Fibroblast of the conjunctiva (primary cell): ENCODE data around the gene PARVA.

ENCODE experiments used
- DNase-seq: peaks from one replicate; pipeline ENCODE4 v3.0.0-alpha.2; 2010; ENCODE audit warnings: low read depth

PARVA gene

DNA sequence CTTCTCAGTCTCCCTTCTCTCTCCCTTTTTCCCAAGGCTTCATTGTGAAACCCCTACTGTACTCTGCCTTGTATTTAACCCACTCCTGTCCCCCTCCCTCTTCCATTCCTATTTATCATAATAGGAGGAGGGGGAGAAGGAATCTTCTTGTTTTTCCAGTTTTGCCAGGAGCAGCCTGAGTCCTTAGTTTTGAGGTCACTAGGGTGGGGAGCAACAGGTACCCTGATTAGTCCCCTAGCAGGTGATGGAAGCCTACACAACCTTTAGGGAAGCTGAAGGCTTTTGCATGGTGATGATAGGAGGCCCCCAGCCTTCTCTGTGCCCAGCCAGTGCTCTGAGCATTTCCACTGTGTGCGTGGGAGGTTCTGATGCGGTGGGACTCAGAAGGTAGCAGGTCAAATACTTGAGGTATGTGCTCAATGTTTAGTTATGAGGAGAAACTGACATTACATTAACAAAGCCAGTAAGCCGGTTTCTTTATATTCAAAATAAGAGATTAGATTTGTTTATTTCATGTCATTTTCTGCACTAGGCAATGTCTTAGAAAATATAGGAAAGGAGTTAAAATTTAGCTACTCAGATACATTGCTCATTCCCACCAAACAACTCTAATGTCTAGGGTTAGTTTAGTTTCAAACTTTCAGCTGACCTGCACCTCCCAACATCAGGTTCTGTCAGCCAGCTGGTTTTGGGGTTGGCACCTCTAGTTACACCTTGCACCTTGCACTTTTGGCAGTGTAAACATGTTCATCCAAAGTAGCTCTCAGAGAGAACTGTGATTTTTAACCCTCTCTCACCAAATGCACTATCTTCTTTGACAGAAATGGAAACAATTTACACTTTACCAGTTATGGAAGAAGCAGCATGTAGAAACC, 26.0 kb downstream of the PARVA start:
- DNase-seq: no peak

DNA sequence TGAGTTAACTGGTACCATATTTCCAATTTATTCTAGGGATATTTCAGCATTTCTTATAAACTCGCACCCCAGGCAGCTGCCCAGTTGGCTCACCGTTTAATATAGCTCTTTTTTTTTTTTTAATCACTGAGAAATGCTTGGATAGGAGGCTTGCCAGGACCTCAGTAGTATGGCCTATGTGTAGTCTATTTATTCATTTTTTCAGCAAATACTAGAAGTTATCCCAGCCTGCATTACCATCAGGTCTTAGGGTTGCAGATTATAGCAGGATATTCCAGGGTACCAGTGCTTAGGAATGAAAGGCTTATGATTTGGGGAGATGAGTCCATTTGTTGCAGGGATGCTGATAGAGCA, 26.6 kb downstream of the PARVA start:
- no peak for DNase-seq

GRCh38 chr11:12404436-12404835, 27.1 kb downstream of the PARVA start:
- no peak for DNase-seq

DNA sequence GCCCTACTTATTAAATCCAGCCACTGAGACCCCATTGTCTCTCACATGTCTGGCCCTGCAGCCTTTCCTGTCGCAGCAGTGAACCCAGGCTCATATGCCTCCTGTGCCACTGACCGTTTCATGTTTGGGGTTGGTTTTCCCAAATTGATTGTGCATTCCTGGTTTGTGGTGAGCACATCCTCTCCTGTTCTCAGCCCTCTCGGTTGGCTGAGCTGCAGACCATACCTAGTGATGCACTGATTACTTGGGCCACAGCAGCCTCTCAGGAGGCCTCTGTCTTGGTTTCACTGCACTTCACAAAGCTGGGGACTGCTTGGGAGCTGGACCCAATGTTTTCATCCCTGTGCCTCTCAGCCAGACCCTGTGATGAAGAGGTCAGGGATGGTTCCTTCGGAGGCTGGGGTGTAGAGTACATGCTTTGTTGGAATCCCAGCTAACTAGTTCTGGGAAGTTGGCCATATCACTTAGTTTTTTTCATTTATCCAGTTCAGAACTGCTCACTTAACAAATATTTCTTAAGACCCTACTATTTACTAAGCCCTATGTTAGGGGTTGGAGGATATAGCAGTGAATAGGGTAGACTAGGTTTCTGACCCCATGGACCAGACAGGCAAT, 30.9 kb downstream of the PARVA start:
- DNase-seq: no peak

DNA sequence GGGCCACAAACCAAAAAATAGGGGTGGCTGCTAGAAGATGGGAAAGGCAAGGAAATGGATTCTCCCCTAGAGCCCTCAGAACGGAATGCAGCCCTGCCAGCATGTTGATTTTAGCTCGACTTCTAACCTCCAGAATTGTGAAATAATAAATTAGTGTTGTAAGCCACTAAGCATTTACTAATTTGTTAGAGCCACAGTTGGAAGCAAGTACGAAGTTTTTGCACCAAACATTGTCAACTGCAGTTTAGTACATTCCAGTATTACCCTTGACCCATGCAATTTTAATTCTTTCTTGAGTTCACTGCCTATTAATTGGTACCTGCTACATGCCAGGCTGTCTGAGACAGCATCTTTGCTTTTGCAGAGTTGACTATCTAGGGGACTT, 32.2 kb downstream of the PARVA start:
- DNase-seq: no peak

DNA sequence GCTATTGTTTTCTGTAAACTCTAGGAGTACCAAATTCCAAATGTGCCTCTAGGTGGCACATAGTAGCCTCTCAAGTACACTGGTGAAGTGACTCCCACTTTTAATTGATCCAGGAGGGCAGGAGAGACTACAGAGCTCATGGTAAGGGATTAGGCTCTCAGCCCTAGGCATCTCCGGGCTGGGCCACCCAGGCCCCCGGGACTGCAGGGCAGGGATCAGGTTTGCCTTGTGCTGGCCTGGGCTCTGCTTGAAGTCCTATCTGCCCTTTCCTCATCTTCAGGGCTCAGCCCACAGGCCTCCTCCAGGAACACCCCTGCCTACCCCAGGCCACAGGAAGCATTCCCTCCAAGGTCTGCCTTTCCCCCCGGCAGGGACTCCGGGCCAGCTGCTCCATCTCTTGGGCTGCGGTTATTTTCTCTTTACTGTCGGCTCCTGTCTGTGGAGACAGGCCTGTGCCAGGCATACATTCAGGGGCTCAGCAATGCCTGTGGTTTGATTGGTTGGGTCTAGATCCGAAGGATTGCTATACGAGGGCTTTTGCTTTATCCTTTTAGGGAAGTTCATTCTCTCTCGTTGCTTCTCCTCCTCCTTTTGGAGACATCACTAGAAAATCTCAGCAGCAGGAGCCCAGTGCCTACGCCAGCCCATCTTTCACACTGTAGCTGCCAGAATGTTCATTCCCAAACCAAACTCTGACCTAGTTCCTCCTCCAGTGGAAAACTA, 32.8 kb downstream of the PARVA start:
- no peak for DNase-seq

GRCh38 chr11:12411393-12411792, 34.0 kb downstream of the PARVA start:
- DNase-seq: no peak

DNA sequence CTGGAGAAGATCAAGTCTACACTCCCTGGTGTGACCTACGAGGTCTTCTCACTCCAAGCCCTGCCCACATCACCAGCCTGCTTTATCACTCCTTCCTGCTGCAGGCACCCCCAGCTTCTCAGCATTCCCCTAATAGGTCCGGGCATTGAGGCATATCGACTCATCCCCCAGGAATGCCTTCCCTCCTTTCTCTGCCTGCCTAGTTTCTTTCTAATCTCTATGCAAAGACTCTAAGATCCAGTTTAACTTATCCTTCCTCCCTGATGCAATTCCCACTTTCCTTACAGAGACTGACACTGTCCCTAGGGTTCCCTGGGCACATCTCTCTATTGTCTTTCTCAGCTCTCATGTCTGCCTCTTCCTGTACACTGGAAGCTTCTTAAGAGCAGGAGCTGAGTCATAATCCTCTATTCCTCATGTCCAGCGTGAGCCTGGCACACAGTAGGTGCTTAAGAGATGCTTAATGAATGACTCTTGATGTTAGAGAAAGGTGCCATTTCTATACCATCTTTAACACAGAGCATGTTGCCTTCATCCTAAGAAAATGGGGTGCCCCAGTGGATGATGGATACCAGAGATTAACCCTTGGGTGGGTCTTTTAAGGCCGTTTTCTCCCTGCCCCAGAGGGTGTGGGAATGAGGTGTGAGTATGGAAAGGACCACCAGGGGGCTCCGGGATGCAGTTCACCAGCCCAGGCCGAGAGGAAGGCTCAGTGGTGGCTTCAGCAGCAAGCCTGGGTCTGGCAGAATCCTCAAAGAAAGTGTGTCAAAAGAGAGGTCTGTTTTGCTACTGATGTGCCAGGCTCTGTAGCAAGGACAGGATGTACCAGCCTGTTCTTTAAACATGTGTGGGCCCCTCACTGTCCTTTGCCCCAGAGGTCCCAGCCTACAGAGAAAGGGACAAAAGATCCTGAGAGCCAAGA, 34.7 kb downstream of the PARVA start:
- DNase-seq: peak; percentile 75

- DNase-seq: no peak
These were observed 36.0 kb downstream of the PARVA start for GRCh38 chr11:12413141-12414052.

GRCh38 chr11:12414611-12415010, 37.2 kb downstream of the PARVA start:
- no peak for DNase-seq

- DNase-seq: no peak
These were observed 38.1 kb downstream of the PARVA start for GRCh38 chr11:12415342-12415966.

- DNase-seq: no peak
These were observed 39.2 kb downstream of the PARVA start for GRCh38 chr11:12416552-12416951.

DNA sequence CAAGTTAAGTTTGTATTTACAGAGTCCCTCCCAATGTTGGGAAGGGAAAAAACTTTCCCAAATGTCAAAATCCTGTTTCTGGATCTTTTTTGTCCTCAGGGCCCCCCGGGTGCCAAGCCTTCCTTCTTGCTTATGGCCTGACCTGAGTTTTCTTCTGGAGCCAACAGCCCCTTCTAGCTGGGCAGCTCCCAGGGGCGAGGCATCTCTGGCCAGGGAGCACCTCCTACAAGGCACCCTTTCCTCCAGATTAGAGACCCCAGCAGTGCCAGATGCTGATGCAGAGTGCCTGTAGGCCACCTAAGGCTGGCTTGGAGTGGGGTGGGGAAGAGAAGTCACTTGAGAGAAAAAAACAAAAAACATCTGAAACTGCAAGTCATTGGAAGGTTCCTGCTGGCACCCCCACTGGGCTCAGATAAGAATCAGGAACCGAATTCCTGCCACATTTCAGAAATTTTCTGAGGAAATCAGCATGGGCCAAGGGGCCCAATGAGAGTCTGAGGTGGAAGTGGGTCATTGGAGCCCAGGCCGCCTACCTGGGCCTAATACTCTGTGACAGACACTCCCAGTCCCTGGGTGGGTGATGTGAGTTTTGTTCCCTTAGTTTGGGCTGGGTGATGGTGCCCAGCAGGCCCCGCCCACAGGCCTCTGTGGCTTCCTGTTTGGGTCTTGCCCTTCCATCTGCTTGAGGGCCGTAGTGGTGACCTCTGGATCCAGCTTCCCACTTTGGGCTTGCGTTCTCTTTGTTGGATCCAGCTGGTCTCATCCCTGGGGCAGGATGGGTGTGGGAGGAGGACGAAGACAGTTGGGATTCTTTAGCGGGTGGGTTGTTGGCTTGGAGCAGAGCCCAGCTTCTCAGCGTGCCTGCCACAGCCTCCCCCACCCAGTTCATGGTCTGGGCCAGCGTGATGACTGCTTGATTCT, 40.6 kb downstream of the PARVA start:
- DNase-seq: no peak

DNA sequence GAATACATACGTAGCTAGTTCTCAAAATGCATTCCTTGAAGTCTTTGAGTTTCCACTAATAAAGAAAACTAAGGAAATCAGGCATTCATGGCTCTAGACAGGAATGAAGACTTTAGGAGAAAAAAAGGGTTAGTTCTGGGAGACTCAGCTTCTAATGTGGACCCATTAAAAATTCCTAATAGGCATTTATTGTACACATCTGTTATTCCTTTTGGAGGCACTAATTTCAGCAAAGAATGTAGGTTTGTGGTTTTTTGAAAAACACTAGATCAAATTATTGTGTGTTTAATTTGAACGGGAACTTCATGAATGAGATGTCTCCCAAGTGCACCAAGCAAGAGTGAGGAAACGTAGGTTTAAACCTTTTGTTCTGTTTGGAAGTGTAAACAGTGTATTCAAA, 42.7 kb downstream of the PARVA start:
- no peak for DNase-seq

GRCh38 chr11:12420706-12421105, 43.3 kb downstream of the PARVA start:
- DNase-seq: no peak

DNA sequence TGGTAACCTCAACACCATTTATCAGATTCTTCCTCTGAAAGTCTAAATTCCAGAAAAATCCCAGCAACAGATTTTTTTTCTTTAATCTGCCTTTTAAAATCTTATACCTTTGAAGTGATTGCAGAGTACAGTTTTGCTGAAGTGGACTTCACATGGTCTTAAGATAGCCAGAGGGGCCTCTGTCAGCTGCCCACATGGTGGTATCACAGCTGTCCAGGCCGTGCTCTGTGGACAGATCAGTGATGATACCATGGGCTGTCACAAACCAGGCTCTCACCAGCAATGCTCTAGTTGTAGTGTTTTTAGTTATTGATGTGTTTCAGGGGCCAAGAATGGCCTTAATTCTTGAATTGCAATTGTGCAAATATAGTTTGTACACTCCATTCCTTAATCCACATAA, 44.0 kb downstream of the PARVA start:
- no peak for DNase-seq

DNA sequence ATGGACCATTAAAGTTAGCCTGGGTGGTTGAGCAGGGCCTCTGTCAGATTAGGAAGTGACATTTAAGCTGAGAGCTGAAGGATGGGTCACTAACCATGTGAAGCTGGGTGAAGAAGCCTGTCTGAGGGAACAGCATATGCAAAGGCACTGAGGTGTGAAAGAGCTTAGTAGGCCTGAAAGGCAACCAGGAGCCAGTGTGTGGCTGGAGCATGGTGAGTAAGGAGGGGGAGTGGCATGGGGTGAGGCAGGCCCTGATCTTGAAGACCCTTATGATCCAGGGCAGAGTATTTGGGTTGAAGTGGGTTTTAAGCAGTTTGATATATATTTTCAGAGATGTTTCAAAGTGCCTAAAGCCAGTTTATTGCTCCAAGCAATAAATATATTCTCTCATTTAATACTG, 48.8 kb downstream of the PARVA start:
- no peak for DNase-seq

GRCh38 chr11:12429155-12429554, 51.8 kb downstream of the PARVA start:
- no peak for DNase-seq

DNA sequence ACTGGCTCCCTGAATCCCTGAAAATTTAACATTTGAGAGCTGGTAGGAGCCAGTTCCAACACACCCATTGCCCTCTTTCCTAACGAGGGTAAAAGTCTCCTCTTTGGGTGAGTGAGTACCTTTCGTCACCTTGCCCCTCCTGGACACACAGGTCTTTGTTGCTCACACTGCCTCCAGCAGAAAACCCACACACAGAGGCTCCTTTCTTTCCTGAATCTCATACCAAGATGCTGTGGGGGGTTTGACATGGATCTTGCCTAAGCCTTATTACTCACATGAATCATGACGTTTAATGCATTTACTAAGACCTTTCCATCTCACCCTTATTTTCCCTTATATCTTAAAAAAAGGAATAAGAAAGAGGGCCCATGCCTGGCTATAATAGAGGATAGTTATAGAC, 53.0 kb downstream of the PARVA start:
- DNase-seq: no peak
